Activated CD8-positive, alpha-beta memory T cell treated with anti-CD3 and anti-CD28 coated beads for 36 hours (primary cell): ENCODE data around the gene OR4F6. TPM values are rescaled to one million over a fixed set of nuclear protein-coding genes. Genes with fewer than 3 reads are reported as not detected.

Source experiments
- total RNA-seq, 2 experiments: library from RNA; stranded (reverse); gene quantifications; one replicate each; pipeline ENCODE4 v1.2.3, GENCODE V29; 2021

The OR4F6 gene
- total RNA-seq, 2 experiments from 2014 or later, result not detected

Other genes starting within 250 kb of the OR4F6 start
- gene TM2D3, start 151.1 kb upstream of the OR4F6 start, total RNA-seq, result 10 to 100 TPM; 57.1 to 61.4 TPM
- 10 to 100 TPM in 1 of 2 experiments, 1 to 10 TPM in 1; 8.4 to 10.1 TPM for gene TARS3, start 79.0 kb upstream of the OR4F6 start, total RNA-seq
- gene OR4F15, start 8.7 kb downstream of the OR4F6 start, total RNA-seq, result not detected